DMS53 treated with DMSO at 0.1 percent for 48 hours (cell line): ENCODE data around the gene PDGFC.
A peak's percentile ranks its signal among the peaks of the same experiment; 100 is the strongest.

Experiments
- DNase-seq: peaks from one replicate; lab custom pipeline; 2025; ENCODE audit not compliant: unreplicated experiment; lab: John Stamatoyannopoulos, UW

Gene PDGFC

GRCh38 chr4:156837625-156838345 is 133.8 kb downstream of the PDGFC start:
- DNase-seq, result no peak

DNA sequence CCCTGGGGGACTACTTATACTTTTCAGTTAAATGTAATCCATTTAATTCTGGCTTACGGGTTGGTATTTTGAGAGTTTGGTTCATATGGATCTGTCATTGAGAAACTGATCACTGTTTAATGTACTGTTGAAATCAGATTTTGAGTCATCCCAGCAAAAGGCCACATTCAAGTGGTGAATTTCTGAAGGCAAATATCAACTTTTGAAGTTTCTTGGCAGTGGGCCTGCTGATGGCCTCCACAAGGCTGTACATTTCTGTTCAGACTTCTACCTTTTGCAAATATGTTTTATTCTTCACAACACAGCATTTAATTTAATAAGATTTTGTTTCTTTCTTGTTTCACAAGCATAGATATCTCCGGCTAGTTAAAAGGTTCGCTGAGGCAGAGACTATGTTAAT is 138.7 kb downstream of the PDGFC start:
- no peak for DNase-seq

DNA sequence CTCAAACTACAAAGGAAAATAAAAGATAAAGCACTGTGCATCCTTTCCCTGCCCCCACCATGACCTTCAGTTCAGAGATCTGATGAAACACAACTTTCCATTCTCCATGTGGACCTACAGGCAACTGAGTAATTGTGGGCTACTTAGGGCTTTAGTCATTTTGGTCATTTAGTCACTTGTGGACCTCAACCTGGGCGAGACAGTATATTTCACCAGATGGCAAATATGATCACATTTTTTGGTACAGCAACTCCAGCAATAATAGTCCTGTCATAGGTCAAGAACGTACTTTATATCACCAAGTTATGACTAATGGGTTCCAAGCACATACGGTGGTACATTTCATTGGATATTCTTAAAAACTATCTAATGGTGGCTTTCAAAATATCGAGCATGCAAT is 141.2 kb downstream of the PDGFC start:
- no peak for DNase-seq

GRCh38 chr4:156829201-156829873 is 142.3 kb downstream of the PDGFC start:
- DNase-seq, result no peak

DNA sequence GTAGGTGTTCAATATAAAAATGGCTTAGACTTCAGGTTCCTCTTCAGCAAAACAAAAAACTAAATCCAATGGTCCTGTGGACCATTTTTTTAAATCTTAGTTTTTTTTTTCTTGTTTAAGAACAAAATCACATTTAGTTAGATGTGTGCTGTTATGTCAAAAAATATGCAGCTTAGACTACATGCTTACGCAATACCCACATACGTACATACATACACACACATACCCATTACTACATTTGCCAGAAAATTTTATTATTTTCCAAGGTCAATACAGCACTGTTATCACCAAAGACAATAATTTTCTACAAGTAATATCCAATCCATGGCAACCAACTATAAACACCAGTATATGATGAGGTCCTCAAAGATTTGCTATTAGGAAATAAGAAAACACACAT is 144.1 kb downstream of the PDGFC start:
- DNase-seq, result no peak

- DNase-seq, result no peak
Measured at GRCh38 chr4:156825074-156825473, 146.5 kb downstream of the PDGFC start.

DNA sequence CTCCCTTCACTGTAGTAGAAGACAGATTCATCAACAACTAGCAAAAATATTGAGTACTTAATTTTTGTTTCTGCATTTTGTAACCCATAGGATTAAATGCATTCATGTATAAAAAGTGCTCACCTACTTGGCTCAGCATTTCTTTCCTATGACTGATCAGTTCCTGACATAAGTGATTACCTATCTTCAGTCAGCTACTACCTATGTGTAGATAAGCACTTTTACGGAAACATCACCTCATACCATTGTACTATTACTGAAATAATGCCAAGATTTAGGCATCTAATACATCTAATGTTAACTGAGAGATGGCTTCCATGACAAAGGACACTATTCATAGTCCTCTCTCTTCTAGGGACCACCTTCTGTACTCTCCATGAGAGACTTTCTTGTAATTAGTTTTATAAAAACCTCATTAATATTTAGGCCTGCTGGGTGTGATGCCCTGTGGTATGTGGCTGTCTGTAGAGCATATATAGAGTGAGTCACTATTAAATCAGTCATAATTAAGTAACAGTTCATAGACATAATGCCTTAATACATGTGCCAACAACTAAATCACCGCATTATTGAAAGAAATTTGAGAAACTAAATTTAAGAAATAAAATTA is 147.0 kb downstream of the PDGFC start:
- no peak for DNase-seq

GRCh38 chr4:156820931-156821330 is 150.7 kb downstream of the PDGFC start:
- no peak for DNase-seq

DNA sequence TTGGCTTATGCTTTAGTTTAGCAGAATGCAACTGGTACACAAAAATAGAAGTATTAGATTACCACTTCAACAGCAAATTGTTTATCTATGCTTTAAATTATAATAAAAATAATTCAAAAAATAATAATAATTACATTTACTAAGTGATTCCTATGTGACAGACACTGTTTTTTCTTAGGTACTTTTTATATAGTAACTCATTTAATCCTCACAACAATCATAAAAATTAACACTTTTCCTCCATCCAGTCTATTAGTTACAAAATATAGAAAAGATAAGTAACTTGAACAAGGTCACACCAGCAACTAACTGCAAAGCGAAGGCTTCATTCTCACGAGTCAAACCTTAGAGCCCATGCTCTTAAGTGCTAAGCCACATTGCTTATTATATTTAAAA is 155.2 kb downstream of the PDGFC start:
- no peak for DNase-seq

DNA sequence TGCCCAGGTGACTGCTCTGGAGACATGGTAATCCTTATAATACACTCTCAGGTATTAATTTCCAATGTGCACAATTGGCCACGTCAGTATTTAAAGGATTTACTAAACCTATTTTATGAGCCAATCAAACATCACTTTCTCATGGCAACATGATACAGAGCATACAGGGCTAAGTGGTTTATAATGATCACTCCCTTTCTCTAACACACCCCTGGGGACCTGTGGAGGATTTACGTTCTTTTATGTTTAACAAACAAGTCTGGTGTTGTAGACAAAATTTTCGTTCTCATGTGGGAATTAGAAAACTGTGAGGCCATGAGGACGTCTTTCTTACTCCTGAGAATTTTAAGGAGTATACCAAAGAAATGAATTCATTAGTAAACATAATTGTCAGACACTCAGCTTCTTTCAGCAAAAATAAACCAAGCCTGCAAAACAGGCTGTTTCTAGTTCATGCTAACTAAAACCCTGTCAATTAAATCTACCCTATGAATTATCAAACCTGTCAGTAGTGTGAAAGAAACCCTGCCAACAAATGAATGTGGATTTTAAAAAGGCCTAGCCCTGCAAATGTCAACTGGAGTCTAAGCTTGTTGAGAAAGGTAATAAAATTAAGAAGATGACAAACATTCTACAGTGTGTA is 155.8 kb downstream of the PDGFC start:
- DNase-seq, result peak; percentile 21

DNA sequence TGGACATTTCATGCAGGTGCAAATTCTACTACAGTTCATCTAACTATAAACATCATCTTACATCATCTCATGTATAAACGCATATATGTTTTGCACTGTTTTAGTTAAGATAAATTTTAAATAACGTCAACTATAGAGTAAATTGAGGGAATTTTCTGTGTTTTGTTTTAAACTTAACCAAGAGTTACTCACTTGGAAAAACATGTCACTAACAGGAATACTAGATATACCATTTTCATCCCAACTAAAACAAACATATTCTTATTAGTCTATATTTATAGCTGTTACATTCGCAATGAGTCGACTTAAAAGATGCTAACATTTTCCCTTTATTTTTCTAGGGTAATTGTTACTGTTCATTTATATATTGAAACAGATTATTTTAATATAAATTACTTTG is 159.6 kb downstream of the PDGFC start:
- DNase-seq, result no peak

GRCh38 chr4:156811286-156811685 is 160.3 kb downstream of the PDGFC start:
- no peak for DNase-seq

GRCh38 chr4:156805696-156806095 is 165.9 kb downstream of the PDGFC start:
- no peak for DNase-seq

DNA sequence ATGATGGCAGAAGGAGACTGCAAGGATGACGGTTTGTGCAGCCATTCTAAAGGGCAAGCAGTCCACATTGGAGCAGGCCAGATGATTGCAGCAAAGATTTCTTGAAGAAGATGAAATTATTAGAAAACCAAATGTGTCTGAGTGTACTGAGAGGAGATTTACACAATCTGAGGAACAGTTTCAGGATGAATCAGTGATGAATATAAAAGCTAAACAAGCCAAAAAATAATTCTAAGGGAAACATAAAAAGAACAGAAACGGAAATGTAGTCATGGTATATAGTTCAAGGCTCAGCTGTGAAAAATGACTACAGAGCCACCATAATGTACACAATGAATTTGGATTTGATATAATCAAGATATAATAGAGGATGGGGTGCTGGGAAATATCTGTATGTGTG is 168.5 kb downstream of the PDGFC start:
- DNase-seq, result no peak

GRCh38 chr4:156800463-156800862 is 171.1 kb downstream of the PDGFC start:
- DNase-seq, result no peak

GRCh38 chr4:156799121-156799589 is 172.4 kb downstream of the PDGFC start:
- DNase-seq, result no peak

- DNase-seq, result no peak
Measured at GRCh38 chr4:156798438-156798837, 173.2 kb downstream of the PDGFC start.

GRCh38 chr4:156797206-156797605 is 174.4 kb downstream of the PDGFC start:
- DNase-seq, result no peak

GRCh38 chr4:156795727-156796126 is 175.9 kb downstream of the PDGFC start:
- DNase-seq, result no peak

GRCh38 chr4:156794863-156795262 is 176.7 kb downstream of the PDGFC start:
- no peak for DNase-seq

DNA sequence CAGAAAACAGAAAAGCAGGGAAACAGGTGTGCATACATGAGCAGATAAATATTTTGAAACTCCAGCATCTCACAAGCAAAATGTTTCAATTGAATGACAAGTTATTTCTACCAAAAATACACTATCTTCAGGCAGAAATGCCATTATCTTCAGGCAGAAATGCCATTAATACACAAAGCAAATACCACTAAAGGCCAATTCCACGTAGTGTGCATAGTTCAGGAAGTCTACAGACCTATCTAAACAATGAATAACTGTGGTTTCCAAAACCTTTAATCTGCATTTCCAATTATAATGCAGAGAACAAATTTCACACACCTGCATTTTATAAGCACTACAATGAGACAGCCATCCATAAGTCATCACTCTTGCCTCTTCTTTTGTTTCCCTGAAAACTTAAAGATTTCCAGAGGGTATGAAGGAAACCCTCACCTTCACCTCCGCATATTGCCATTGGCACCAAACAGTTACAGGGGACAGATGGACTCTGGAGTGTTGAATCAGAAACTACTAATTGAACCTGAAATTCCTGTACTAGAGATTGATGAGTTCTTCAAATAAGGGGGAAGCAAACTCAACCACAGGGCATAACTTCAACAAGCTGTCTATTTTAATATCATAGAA is 179.0 kb downstream of the PDGFC start:
- DNase-seq, result no peak
